ENCODE data around the gene LEFTY2. TPM values are rescaled to one million over a fixed set of nuclear protein-coding genes. Genes with fewer than 3 reads are reported as not detected.

The LEFTY2 gene
- total RNA-seq, 4 donors from 2014 or later = 0.55 to 28.7 (median 24.5) TPM; not detected in 1

DNA sequence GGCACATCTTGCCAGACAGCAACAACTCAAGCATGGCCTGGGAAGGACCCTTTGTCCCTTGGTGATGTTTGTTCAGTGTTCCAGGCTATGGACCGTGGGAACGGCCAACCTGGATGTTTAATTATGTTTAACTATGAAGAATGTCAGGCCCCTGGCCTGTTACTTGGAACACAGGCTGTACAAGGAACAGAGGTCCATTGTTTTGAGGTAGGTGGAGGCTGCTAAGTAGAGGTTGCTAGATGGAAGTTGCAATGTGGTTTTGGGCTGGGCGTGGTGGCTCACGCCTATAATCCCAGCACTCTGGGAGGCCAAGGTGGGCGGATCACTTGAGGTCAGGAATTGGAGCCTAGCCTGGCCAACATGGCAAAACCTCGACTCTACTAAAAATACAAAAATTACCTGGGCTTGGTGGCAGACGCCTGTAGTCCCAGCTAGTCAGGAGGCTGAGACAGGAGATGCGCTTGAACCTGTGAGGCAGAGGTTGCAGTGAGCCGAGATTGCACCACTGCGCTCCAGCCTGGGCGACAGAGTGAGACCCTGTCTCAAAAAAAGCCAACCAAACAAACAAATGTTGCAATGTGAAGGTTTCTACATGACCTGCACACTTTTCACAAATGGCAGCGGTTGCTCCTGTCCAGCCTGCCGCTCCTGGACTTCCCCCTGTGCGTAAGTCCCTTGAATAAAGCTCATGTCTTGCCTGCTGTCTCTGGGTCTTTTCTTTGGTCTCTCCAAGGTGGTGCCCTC is 49.6 kb downstream of the LEFTY2 start:
- H3K36me3 ChIP-seq = no peaks in the 10 kb centered on the region
- in situ Hi-C loops (cut with MboI; ENCODE audit: low pct_ligation_motif_present in 1 of 4, low pct_unique_long_range_greater_than_20kb in 1 of 4, low sequenced_read_pairs in 3 of 4) = no loop called here
- intact Hi-C loops (cut with DNase I; ENCODE audit: low total_unique reads) = no loop called here
- no peaks in the 10 kb centered on the region for H3K9me3 ChIP-seq
- 57 to 61% methylated on average over 4 to 14 of the region's 14 CpGs for WGBS, 2 donors (ENCODE audit: low coverage in 1 of 2)
- TF ChIP-seq, protein P1, sequence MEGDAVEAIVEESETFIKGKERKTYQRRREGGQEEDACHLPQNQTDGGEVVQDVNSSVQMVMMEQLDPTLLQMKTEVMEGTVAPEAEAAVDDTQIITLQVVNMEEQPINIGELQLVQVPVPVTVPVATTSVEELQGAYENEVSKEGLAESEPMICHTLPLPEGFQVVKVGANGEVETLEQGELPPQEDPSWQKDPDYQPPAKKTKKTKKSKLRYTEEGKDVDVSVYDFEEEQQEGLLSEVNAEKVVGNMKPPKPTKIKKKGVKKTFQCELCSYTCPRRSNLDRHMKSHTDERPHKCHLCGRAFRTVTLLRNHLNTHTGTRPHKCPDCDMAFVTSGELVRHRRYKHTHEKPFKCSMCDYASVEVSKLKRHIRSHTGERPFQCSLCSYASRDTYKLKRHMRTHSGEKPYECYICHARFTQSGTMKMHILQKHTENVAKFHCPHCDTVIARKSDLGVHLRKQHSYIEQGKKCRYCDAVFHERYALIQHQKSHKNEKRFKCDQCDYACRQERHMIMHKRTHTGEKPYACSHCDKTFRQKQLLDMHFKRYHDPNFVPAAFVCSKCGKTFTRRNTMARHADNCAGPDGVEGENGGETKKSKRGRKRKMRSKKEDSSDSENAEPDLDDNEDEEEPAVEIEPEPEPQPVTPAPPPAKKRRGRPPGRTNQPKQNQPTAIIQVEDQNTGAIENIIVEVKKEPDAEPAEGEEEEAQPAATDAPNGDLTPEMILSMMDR (IDR thresholded peaks at IDR 0.05) = no peak
- peak in 2 of 3 donors; percentile 23 to 48 for TF ChIP-seq POLR2AphosphoS5 (IDR thresholded peaks at IDR 0.05)
- peaks cover 3 to 44% (median 12%) of the 10 kb centered on the region in 4 donors for H3K4me1 ChIP-seq
- H3K4me3 ChIP-seq = no peak overlapping the region
- DNase-seq = peak; percentile 67
- no peaks in the 10 kb centered on the region for H3K27me3 ChIP-seq
- peak overlapping the region; percentile 79 to 98 (median 90) for H3K27ac ChIP-seq

DNA sequence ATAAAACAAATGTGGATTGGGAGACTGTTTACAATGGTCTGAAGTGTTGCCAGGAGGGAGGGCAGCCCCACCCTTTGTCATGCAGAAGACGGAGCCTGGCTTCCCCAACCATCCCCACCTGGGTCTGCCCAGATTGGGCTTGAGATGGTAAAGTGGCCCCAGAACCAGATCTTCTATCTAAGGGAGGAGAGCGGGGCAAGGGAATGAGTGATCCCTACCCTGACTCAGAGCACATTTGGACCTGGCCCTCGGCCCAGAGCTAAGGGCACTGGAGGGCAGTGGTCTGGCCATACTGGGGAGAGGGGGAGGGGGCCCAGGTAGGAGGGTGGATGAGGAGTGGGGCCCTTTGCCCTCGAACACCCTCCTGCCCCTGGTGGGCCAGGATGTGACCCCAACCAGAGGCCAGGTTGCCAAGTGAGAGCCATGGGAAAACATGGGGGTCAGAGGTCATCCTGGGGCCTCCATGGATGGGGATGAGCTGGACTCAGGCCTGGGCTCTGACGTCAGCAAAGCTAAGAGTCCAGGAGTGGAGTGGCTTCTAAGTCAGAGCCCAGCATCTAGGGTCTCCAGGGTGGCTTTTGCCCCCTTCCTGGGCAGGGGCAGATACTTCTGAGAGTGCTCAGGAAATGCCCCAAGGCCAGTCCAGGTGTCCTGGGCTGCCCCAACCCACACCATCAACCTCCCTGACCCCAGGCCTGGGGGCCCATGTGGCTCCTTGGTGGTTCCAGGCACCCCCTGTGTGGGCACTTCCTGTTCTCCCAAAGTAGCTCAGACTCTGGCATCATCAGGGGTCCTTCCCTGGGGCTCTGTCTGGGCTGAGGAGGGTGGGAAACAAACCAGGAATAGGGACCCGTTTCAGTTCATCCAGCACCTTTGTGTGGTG is 50.4 kb downstream of the LEFTY2 start:
- WGBS, 2 donors (ENCODE audit: low coverage in 1 of 2) = 14 to 59% methylated on average over 1 to 6 of the region's 6 CpGs
- TF ChIP-seq POLR2AphosphoS5 (IDR thresholded peaks at IDR 0.05) (no peak), POLR2A (IDR thresholded peaks at IDR 0.05) (no peak), EP300 (IDR thresholded peaks at IDR 0.05; ENCODE audit: low read depth) (no peak)
- TF ChIP-seq, protein P1 (IDR thresholded peaks at IDR 0.05) = no peak
- Histone ChIP-seq H3K27ac (peak overlapping the region; percentile 79 to 98 (median 90)), H3K27me3 (no peaks in the 10 kb centered on the region), H3K36me3 (no peaks in the 10 kb centered on the region), H3K4me3 (no peak overlapping the region), H3K4me1 (peaks cover 3 to 43% (median 12%) of the 10 kb centered on the region in 4 donors), H3K9me3 (no peaks in the 10 kb centered on the region)
- intact Hi-C loops (cut with DNase I; ENCODE audit: low total_unique reads) (no loop called here), in situ Hi-C loops (cut with MboI; ENCODE audit: low pct_ligation_motif_present in 1 of 4, low pct_unique_long_range_greater_than_20kb in 1 of 4, low sequenced_read_pairs in 3 of 4) (no loop called here)
- peak; percentile 55 for DNase-seq

DNA sequence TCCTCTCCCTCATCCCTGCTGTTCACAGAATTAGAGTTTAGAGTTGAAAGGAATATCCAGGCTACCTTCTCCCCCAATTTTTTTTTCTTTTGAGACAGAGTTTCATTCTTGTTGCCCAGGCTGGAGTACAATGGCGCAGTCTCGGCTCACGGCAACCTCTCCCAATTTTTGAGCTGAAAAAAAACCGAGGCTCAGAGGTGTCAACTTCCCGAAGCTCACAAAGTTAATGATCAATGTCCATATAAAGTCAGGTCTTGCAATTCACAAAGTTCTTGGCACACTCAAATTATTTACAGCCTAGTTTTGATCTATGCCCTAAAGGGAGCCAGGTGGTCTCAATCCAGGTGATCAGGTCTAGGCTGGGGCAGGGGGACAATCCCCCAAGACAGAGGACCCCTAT is 51.3 kb downstream of the LEFTY2 start:
- intact Hi-C loops (cut with DNase I; ENCODE audit: low total_unique reads) = no loop called here
- Histone ChIP-seq H3K4me1 (peaks cover 3 to 43% (median 12%) of the 10 kb centered on the region in 4 donors), H3K27me3 (no peaks in the 10 kb centered on the region), H3K9me3 (no peaks in the 10 kb centered on the region), H3K27ac (peak overlapping the region; percentile 79 to 98 (median 90)), H3K36me3 (no peaks in the 10 kb centered on the region), H3K4me3 (peak overlapping the region in 2 of 4 donors; percentile 2 to 3)
- in situ Hi-C loops (cut with MboI; ENCODE audit: low pct_ligation_motif_present in 1 of 4, low pct_unique_long_range_greater_than_20kb in 1 of 4, low sequenced_read_pairs in 3 of 4) = no loop called here
- WGBS, 2 donors (ENCODE audit: low coverage in 1 of 2) = 35 to 64% methylated on average over 5 of the region's 5 CpGs
- no peak for DNase-seq
- TF ChIP-seq, protein P1 (IDR thresholded peaks at IDR 0.05) = no peak
- TF ChIP-seq EP300 (IDR thresholded peaks at IDR 0.05; ENCODE audit: low read depth) (no peak), POLR2AphosphoS5 (IDR thresholded peaks at IDR 0.05) (no peak), POLR2A (IDR thresholded peaks at IDR 0.05) (no peak)
